Central memory CD8-positive, alpha-beta T cell (primary cell): Measurements from ENCODE around the gene IBA57.

ENCODE experiments used
- ATAC-seq: fragments of 150-1000 bp; cut with Tn5 transposase; replicated peaks from 2 replicates; pipeline ENCODE4 v1.10.0; 2022; ENCODE audit warnings: mild to moderate bottlenecking, moderate FRiP score, moderate number of reproducible peaks; ENCODE audit not compliant: poor library complexity, severe bottlenecking; ENCODE audit errors: extremely low read depth
- DNase-seq, 2 donors: peaks; one replicate each; pipeline ENCODE4 v3.0.0; 2021; ENCODE audit warnings: low spot score in 2 of 2
- H3K27ac Mint-ChIP-seq: one replicate; pipeline ENCODE4 v1.8.0; 2022; ENCODE audit warnings: low read depth, mild to moderate bottlenecking, moderate library complexity, mixed read lengths
- H3K27me3 Mint-ChIP-seq: one replicate; pipeline ENCODE4 v1.8.0; 2022; ENCODE audit warnings: mixed read lengths
- H3K36me3 Mint-ChIP-seq: one replicate; pipeline ENCODE4 v1.8.0; 2022; ENCODE audit warnings: mild to moderate bottlenecking, moderate library complexity, mixed read lengths; ENCODE audit not compliant: insufficient read depth
- H3K4me1 Mint-ChIP-seq: one replicate; pipeline ENCODE4 v1.8.0; 2022; ENCODE audit warnings: mixed read lengths
- H3K4me3 Mint-ChIP-seq: one replicate; pipeline ENCODE4 v1.8.0; 2022; ENCODE audit warnings: mild to moderate bottlenecking, moderate library complexity, mixed read lengths
- H3K9me3 Mint-ChIP-seq: one replicate; pipeline ENCODE4 v1.8.0; 2022; ENCODE audit warnings: mixed read lengths

Gene IBA57

DNA sequence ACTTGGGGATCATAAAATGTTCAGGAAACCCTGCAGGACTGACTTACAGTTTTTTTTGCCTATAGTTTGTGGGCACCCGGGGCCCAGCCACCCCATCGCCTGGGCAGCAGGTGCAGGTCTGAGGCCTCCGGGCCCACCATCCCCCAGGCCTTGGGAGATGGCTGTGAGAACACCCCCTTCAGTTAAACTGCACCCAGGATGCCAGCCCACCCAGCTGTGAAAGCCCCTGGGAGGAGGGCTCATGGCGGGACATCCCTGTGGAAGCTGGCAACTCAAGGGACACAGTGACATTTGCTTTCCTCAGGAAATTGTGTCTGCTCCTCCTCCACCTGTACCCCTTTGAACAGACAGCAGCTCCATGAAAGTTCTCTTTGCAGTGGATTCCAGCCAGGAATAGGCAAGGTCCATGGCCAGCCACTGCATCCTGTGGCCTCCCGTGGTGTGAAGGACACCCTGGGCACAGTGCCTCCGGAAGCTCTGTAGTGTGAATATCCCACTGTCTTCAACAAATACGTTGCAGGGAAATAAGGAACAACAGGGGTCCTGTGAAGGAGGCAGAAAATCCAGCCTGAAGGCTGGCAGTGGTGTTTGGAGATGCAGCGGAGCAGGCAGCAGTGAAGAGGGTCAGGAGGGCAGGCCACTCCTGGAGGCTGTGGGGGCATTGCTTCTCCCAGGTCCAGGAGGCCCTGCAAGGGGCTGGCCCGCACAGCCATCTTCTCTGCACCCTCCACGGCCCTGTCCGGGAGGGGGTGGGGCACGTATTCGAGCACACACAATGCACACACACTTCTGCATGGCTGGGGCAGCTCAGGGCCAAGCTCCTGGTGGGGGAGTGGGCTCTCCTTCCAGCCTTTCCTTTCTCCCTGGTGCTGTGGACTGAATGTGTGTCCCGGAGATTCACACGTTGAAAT is 40.2 kb downstream of the IBA57 start:
- Mint-ChIP-seq H3K27ac (peak overlapping the region; percentile 56), H3K4me3 (no peak overlapping the region), H3K4me1 (no peaks in the 10 kb centered on the region), H3K27me3 (no peaks in the 10 kb centered on the region), H3K36me3 (peaks cover 4% of the 10 kb centered on the region), H3K9me3 (no peaks in the 10 kb centered on the region)
- ATAC-seq (no peak), DNase-seq (no peak)

DNA sequence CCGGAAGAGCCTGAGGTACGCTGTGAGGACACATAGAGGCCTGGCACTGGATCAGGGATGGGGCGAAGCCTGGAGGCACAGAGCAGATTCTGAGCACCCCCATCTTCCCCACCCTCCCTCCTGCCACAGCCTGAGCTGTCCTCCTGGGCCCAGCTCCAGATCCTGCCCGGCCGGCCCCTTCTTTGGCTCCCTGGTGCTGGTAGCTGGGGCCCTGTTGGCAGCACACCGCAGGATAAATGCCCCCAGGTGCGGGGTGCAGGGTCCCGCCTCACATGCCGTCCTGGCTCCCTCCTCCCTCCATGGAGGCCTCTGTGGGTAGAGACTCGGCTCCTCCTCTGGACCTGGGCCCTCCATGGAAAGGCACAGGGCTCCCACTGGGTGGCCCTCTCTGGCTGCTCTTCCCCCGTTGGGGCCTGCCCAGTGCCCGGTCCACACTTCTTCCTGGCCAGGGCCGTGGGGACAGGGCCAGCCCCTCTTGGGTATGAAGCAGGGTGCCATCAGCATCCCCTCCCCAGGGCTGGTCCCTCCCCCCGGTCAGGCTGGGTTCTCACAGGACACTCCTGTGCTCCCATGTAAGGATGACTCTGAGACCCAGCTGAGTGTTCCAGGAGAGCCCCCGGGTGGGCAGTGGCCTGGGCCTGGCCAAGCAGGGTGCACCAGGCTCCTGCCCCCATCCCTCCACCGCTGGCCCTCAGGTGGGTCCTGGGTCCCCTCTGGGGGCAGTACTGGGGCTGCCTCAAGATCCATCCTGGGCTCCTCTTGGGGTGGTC is 41.2 kb downstream of the IBA57 start:
- no peak overlapping the region for H3K27ac Mint-ChIP-seq
- no peaks in the 10 kb centered on the region for H3K27me3 Mint-ChIP-seq
- no peaks in the 10 kb centered on the region for H3K9me3 Mint-ChIP-seq
- DNase-seq: no peak
- ATAC-seq: no peak
- H3K36me3 Mint-ChIP-seq: peaks cover 4% of the 10 kb centered on the region
- no peaks in the 10 kb centered on the region for H3K4me1 Mint-ChIP-seq
- no peak overlapping the region for H3K4me3 Mint-ChIP-seq

DNA sequence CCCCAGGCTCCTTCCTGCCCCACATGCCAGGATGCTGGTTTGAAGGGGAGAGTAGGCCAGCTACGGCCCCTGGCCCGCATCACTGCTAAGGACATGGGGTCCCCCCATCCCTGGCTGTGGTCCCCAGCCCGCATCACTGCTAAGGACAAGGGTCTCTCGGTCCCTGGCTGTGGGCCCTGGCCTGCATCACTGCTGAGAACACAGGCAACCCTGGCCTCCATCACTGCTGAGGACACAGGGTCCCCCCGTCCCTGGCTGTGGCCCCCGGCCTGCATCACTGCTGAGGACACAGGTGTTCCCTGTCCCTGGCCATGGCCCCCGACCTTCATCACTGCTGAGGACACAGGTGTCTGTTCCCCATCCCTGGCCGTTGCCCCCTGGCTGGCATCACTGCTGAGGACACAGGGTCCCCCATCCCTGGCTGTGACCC is 41.8 kb downstream of the IBA57 start:
- Mint-ChIP-seq H3K36me3 (peaks cover 2% of the 10 kb centered on the region), H3K4me1 (no peaks in the 10 kb centered on the region), H3K9me3 (no peaks in the 10 kb centered on the region), H3K4me3 (no peak overlapping the region), H3K27me3 (no peaks in the 10 kb centered on the region), H3K27ac (no peak overlapping the region)
- ATAC-seq: no peak
- DNase-seq: no peak

DNA sequence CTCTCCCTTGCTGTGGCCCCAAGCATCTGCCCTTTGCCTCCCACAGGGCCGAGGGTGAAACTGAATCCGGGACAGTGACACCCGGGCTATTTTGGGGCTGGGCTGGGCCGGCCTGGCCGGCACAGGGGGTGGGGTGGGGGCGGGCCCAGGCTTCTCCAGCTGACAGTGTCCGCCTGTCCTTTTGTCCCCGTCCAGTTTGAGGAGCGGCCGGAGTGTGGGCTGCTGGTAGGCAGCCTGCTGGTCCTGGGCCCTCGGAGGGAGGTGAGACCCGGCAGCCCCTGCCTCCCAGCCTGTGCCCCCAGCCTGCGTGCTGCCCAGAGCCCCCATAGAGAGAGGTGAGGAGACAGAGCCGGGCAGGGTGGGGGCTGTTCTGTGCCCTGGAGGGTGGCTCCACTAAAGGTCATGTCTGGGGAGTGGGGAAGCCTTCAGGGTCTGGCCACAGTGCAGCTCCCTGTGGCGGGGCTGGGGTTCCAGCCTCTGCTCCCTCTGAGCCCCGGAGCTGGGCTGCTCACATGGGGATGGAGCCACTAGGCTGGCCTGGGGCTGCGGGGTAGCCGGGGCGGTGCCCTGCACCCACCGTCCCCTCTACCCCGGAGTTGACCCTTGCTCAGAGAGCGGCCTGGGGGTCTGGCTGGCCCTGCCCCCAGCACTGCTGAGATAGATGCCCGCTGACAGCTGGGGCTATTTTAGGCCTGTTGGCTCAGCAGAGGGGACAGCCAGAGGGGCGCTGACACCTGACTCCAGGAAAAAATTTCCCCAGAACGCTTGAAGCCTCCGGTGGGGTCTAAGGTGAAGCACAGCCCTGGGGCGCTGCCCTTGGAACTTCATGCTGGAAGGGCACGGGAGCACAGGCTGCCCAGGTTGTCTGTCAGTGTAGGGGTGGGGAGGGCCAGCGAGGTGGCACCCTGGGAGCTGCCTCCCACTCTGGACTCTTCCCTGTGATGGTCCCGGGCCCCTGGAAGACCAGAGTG is 42.5 kb downstream of the IBA57 start, which contains the start of gene OBSCN:
OBSCN (plus strand) TSS at position 194 of the 971 bp plus-strand sequence. CDS start 3,740 bp downstream, outside the sequence.
- no peaks in the 10 kb centered on the region for H3K9me3 Mint-ChIP-seq
- peaks cover 2% of the 10 kb centered on the region for H3K36me3 Mint-ChIP-seq
- H3K4me3 Mint-ChIP-seq: no peak within 1 kb of the TSS
- no peak for ATAC-seq
- no peak for DNase-seq
- no peak within 1 kb of the TSS for H3K27ac Mint-ChIP-seq
- H3K27me3 Mint-ChIP-seq: no peaks in the 10 kb centered on the region
- H3K4me1 Mint-ChIP-seq: no peaks in the 10 kb centered on the region

DNA sequence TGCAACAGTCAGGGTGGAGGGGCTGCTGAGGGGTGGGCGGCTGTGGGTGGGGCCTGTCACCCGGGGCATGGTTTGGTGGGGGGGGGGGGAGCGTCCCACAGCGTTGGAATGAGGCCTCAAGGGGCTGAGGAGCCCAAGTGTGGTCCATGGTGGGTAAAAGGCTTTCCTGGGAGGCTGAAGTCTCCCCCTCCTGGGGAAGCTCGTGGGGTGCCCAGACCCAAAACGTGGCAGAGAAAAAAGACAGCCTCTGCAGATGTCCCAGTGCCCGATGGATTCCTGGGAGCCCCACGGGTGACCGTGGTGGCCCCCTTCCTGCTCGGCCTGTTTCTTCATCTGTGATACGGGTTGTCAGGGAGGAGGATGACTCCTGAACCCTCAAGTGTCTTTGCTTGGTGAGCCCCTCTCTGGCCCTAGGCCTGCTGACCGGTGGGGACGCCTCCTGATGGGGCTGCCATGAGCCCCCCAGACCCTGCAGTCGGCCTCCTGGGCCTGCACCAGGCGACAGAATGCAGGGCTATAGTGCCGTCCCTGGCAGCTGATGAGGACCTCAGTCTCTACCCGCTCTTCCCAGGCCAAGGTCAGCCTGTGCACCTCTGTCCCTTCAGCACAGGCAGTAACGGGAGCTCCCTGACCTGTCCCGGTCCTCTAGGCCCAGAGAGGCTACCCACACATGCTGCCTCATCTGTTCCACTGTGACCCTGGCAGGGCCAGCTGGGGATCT is 43.4 kb downstream of the IBA57 start:
- DNase-seq (no peak), ATAC-seq (no peak)
- H3K27ac Mint-ChIP-seq: no peak overlapping the region
- peaks cover 6% of the 10 kb centered on the region for H3K36me3 Mint-ChIP-seq
- H3K9me3 Mint-ChIP-seq: no peaks in the 10 kb centered on the region
- H3K4me1 Mint-ChIP-seq: no peaks in the 10 kb centered on the region
- H3K4me3 Mint-ChIP-seq: no peak overlapping the region
- no peaks in the 10 kb centered on the region for H3K27me3 Mint-ChIP-seq

DNA sequence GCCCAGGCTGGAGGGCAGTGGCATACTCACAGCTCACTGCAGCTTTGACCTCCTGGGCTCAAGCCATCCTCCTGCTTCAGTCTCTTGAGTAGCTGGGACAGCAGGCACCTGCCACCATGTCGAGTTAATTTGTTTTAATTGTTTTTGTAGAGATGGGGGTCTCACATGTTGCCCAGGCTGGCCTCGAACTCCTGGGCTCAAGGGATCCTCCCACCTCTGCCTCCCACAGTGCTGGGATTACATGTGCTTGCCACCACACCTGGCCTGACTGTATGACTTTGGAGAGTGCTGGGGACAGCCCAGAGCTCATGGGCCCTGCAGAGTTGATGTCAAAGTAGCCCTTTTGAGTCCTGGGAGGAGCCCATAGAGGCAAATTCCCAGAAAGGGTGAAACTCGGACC is 44.1 kb downstream of the IBA57 start:
- no peaks in the 10 kb centered on the region for H3K9me3 Mint-ChIP-seq

DNA sequence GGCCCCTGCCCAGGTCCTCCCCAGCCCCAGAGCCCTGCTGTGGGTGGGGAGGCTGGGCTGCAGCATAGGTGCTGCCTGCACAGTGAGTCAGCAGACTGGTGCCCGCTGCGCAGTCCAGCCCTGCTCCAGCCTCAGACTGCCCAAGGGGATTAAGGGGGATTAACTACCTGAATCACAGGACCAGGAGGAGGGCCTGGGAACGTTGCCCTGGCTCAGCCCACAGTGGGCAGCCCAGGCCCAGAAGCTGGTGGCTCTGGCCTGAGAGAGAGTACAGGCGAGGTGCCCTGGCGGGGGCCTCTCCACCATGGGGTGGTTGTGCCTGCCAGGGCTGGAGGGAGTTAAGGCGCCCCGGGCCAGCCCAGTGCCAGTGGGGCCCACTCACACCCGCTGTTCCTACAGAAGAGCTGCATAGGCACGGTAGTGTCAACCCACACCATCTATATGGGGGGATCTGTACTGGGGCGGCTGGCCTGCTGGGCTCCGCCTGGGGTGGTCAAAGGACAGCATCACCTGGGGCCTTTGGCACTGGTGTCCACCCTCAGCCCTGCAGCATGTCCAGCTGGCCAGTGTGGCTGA is 44.6 kb downstream of the IBA57 start:
- Mint-ChIP-seq H3K9me3 (no peaks in the 10 kb centered on the region), H3K36me3 (peaks cover 6% of the 10 kb centered on the region), H3K27me3 (no peaks in the 10 kb centered on the region), H3K27ac (no peak overlapping the region), H3K4me1 (no peaks in the 10 kb centered on the region), H3K4me3 (no peak overlapping the region)
- ATAC-seq: no peak
- DNase-seq: no peak

More for the DNA sequence above, 44.1 kb downstream of the IBA57 start:
- Mint-ChIP-seq H3K4me3 (no peak overlapping the region), H3K4me1 (no peaks in the 10 kb centered on the region), H3K36me3 (peaks cover 6% of the 10 kb centered on the region), H3K27me3 (no peaks in the 10 kb centered on the region), H3K27ac (no peak overlapping the region)
- ATAC-seq: no peak
- no peak for DNase-seq

DNA sequence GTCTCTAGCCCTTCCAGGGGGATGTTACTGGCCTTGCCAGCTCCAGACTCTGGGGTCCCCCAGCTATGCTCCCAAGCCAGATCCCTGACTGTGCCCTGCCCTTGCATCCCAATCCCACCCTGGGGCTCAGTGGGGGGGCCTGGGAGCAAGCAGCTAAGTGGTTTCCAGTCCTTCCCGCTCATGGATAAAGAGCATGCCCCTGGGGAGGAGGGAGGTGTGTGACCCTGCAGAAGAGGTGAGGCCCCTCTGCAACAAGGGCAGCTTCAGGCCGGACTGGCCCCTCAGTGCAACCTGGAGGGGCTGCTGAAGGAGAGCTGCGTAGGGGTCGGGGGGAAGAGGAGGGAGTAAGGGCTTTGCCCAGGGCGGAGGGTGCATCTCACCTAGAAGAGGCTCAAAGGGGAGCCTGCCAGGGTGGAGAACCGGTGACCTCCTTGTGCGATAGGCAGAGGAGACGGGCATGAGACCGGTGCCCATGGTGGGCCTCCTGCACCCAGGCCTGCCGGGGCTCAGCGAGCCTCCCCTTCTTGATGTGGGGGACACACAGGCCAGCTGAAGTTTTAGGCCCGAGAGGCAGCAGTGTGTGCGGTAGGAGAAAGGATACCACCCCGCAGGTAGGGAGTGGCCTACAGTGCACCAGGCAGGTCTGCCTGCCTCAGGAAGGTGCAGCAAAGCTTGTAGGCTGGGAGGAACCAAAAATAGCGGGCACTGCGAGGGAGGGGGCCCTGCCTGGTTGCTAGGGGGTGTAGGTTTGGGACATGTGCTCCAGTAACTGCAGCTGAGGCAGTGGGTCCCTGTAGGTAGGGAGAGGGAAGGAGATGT is 45.3 kb downstream of the IBA57 start:
- H3K4me1 Mint-ChIP-seq: no peaks in the 10 kb centered on the region
- no peaks in the 10 kb centered on the region for H3K27me3 Mint-ChIP-seq
- H3K4me3 Mint-ChIP-seq: peak overlapping the region; percentile 59
- no peaks in the 10 kb centered on the region for H3K9me3 Mint-ChIP-seq
- DNase-seq: no peak
- H3K36me3 Mint-ChIP-seq: peaks cover 6% of the 10 kb centered on the region
- H3K27ac Mint-ChIP-seq: no peak overlapping the region
- no peak for ATAC-seq

DNA sequence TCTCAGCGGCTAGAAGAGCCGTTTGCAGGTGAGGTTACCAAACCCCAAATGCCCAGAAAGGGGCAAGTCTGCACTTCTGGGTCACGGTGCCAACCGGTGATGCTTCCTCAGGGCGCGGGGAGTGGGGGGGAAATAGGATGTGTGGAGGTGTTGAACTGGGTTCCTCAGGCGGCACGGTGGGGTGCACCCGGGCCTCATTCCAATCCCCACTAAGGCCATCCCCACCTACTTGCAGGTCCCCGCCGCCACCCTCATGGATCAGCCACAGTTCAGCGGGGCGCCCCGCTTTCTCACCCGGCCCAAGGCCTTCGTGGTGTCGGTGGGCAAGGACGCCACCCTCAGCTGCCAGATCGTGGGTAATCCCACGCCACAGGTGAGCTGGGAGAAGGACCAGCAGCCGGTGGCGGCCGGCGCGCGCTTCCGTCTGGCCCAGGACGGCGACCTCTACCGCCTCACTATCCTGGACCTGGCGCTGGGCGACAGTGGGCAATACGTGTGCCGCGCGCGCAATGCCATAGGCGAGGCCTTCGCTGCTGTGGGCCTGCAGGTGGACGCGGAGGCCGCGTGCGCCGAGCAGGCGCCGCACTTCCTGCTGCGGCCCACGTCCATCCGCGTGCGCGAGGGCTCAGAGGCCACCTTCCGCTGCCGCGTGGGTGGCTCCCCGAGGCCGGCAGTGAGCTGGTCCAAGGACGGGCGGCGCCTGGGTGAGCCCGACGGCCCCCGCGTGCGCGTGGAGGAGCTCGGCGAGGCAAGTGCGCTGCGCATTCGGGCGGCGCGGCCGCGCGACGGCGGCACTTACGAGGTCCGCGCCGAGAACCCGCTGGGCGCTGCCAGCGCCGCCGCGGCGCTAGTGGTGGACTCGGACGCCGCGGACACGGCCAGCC is 46.2 kb downstream of the IBA57 start:
- ATAC-seq: no peak
- no peaks in the 10 kb centered on the region for H3K27me3 Mint-ChIP-seq
- no peaks in the 10 kb centered on the region for H3K4me1 Mint-ChIP-seq
- no peak for DNase-seq
- H3K4me3 Mint-ChIP-seq: peak overlapping the region; percentile 59
- H3K27ac Mint-ChIP-seq: no peak overlapping the region
- H3K9me3 Mint-ChIP-seq: no peaks in the 10 kb centered on the region
- peaks cover 4% of the 10 kb centered on the region for H3K36me3 Mint-ChIP-seq

DNA sequence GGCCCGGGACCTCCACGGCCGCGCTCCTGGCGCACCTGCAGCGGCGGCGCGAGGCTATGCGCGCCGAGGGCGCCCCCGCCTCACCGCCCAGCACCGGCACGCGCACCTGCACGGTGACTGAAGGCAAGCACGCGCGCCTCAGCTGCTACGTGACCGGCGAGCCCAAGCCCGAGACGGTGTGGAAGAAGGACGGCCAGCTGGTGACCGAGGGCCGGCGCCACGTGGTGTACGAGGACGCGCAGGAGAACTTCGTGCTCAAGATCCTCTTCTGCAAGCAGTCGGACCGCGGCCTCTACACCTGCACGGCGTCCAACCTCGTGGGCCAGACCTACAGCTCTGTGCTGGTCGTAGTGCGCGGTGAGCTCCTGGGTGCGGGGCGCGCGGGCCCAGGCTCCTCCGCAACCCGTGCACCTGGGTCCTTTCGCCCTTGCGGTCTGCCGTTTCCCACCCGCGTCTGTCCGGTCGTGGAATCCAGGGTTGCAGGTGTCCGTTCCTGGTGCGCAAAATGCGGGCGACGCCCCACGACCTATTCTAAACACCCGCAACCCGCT is 46.9 kb downstream of the IBA57 start:
- Mint-ChIP-seq H3K27ac (no peak overlapping the region), H3K9me3 (no peaks in the 10 kb centered on the region), H3K27me3 (no peaks in the 10 kb centered on the region), H3K4me3 (peak overlapping the region; percentile 80), H3K36me3 (peaks cover 4% of the 10 kb centered on the region), H3K4me1 (no peaks in the 10 kb centered on the region)
- DNase-seq: no peak
- no peak for ATAC-seq
